Measurements from ENCODE around the gene CCP110.

Gene CCP110

DNA sequence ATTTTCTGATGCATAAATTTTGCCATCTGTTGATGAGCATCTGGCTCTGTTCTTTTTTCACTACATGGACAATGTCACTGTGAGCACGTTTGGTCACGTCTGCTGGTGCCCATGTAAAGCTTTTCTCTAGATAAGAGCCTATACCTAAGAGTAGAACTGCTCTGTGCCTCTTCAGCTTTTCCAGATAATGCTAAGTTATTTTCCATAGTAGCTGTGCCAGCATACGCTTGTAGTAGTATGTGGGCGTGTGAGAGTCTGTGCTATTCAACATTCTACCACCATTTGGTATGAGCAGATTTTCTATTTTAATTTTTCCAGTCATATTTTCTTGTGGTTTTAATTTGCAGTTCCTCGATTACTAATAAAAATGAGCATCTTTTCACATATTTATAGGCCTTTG, 64.9 kb downstream of the CCP110 start:
- TF ChIP-seq ZFX (IDR thresholded peaks at IDR 0.05; ENCODE audit: borderline replicate concordance): no peak
- TF ChIP-seq, protein P1, sequence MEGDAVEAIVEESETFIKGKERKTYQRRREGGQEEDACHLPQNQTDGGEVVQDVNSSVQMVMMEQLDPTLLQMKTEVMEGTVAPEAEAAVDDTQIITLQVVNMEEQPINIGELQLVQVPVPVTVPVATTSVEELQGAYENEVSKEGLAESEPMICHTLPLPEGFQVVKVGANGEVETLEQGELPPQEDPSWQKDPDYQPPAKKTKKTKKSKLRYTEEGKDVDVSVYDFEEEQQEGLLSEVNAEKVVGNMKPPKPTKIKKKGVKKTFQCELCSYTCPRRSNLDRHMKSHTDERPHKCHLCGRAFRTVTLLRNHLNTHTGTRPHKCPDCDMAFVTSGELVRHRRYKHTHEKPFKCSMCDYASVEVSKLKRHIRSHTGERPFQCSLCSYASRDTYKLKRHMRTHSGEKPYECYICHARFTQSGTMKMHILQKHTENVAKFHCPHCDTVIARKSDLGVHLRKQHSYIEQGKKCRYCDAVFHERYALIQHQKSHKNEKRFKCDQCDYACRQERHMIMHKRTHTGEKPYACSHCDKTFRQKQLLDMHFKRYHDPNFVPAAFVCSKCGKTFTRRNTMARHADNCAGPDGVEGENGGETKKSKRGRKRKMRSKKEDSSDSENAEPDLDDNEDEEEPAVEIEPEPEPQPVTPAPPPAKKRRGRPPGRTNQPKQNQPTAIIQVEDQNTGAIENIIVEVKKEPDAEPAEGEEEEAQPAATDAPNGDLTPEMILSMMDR (IDR thresholded peaks at IDR 0.05): no peak
- H3K27ac ChIP-seq: no peak overlapping the region

DNA sequence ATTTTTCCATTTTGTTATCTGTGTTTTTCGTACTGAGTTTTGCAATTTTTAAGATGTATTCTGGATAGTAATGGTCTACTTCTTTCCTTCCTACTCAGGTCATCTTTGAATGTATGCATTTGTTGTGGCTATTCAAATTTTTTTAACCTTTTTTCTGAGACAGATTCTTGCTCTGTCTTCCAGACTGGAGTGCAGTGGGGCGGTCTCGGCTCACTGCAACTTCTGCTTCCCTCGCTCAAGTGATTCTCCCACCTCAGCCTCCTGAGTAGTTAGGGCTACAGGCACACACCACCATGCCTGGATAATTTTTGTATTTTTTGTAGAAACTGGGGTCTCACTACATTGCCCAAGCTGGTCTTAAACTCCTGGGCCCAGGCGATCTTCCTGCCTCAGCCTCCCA, 65.4 kb downstream of the CCP110 start:
- no peak overlapping the region for H3K27ac ChIP-seq
- no peak for TF ChIP-seq ZFX (IDR thresholded peaks at IDR 0.05; ENCODE audit: borderline replicate concordance)
- TF ChIP-seq, protein P1 (IDR thresholded peaks at IDR 0.05): no peak

DNA sequence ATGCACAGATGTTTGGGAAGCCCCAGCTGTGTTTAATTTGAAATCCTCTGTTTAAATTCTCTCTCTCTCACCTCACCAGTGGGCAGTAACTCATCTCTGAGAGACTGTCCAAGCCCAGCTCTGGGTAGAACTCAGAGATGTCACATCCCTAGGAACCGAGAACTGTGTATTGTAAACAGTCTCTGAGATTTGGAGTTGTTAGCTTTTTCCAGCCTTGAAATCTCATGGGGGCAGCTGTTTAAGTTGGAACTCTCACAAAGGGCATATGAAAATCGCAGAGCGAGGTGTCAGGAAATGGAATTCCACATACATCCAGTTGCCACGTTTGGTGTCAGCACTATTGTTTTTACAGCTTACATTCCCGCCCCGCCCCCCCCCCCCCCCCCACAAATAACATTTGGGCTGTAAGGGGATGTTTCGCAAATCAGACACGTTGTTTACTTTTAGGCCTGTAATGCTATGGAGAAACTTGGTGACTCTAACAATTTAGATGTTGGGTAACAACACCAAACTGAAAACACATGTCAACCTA, 66.1 kb downstream of the CCP110 start:
- TF ChIP-seq, protein P1 (IDR thresholded peaks at IDR 0.05): no peak
- TF ChIP-seq ZFX (IDR thresholded peaks at IDR 0.05; ENCODE audit: borderline replicate concordance): no peak
- H3K27ac ChIP-seq: no peak overlapping the region

DNA sequence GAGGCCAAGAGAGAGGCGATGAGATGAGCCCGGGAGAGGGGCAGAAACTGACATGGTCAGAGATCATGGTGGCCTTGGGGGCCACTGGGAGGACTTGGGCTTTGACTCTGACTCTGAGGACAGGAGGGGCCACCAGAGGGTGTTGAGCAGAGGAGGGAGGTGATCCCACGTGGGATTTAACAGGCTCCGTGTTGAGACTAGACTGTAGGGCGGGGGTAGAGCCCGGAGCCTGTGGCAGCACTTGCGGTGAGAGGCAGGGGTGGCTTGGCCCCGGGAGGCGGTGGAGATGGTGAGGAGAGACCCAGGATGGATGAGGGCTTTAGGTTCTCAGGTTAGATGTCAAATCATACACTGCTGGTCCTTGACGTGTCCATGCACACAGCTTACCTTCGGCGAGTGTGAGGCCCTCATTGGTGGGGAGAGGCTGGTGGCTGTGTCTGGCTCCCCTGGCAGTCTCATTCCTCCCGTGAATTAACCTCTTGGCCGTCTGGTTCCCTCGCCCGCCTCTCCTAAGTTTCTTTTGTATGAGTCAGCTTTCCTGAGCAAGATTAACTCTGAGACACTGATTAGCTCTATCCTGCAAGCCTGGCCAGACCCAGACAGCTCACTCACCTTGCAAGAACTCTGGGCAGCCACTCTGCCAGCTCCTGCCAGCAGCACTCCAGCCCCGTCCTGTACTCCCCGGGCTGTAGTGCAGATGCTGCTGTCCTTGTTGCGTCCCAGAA, 71.5 kb downstream of the CCP110 start:
- TF ChIP-seq ZFX (IDR thresholded peaks at IDR 0.05; ENCODE audit: borderline replicate concordance): no peak
- TF ChIP-seq, protein P1 (IDR thresholded peaks at IDR 0.05): no peak
- H3K27ac ChIP-seq: no peak overlapping the region

DNA sequence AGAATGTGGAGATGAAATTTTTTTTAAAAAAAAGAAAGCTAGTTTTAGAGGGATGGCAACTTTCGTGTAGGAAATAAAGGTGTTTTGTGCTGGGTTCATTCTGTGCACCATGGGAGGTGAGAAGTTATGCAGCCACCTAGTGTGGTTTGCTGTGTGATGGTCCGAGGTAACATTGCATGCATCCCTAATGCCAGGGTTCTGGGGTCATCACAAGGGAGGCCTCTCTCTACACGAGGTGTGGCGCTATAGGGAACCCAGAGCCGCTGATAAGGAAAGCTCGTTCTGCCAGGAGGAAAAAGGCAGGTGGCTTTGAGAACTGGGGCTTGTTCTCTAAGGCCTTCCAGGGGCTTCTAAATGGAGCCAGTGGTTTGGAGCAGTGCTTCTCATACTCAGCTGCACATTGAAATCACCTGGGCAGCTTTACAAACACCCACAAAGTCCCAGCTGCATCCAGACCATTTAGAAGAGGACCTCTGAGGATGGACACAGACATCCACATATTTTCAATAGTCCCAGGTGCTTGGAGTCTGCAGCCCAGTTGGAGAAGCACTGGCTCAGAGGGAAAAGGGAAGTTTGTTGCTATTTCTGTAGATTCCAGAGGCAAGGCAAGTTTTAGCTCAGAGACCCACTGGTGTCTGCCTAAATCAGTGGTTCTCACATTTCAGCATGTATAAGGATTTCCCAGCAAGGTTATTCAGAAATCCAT, 75.2 kb downstream of the CCP110 start:
- no peak overlapping the region for H3K27ac ChIP-seq
- TF ChIP-seq, protein P1 (IDR thresholded peaks at IDR 0.05): no peak
- no peak for TF ChIP-seq ZFX (IDR thresholded peaks at IDR 0.05; ENCODE audit: borderline replicate concordance)

DNA sequence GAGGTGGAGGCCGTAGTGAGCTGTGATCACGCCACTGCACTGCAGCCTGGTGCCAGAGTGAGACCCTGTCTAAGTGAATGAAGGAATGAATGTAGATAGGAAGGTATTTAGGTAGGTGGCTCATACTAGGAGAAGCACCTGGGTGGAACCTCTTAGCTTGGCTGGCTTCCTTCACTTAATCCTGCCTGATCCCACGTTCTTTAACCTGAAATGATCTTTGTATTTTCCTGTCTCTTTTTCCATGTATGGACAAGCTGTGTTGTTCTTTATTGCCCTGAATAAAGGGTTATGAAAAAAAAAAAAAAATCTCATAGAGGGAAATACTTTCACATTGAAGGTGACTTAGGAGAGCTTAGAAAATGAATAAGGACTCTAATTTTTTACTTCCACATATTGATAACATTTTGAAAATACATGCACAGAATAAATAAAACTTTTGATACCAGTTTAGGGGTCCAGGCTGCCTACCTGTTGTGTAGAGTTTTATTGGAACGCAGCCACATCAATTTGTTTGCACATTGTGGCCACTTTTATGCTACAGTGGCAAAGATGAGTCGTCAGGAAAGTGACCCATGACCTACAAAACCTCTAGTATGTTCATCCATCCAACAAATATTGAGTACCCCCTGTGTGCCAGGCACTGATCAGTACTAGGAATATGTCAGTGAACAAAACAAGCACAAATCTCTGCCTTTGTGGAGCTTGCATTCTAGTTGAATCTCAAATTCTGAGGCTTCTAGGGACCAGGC, 76.4 kb downstream of the CCP110 start:
- H3K27ac ChIP-seq: no peak overlapping the region
- TF ChIP-seq, protein P1 (IDR thresholded peaks at IDR 0.05): no peak
- no peak for TF ChIP-seq ZFX (IDR thresholded peaks at IDR 0.05; ENCODE audit: borderline replicate concordance)
